Type B pancreatic cell (in vitro differentiated cells): ENCODE data around the gene TPSG1. TPM values are rescaled to one million over a fixed set of nuclear protein-coding genes. Genes with fewer than 3 reads are reported as not detected.

ENCODE experiments used
- DNase-seq: peaks from one replicate; pipeline ENCODE4 v3.0.0; 2021; ENCODE audit warnings: mixed read lengths; ENCODE audit not compliant: unreplicated experiment; ENCODE audit errors: extremely low spot score
- H3K27ac Mint-ChIP-seq: 2 replicates; pipeline ENCODE4 v1.8.0; 2021; ENCODE audit warnings: mild to moderate bottlenecking, mixed read lengths
- H3K27me3 Mint-ChIP-seq: 2 replicates; pipeline ENCODE4 v1.8.0; 2021; ENCODE audit warnings: mixed read lengths
- H3K36me3 Mint-ChIP-seq: 2 replicates; pipeline ENCODE4 v1.8.0; 2021; ENCODE audit warnings: mixed read lengths
- H3K4me1 Mint-ChIP-seq: one replicate; pipeline ENCODE4 v1.8.0; 2021; ENCODE audit warnings: mixed read lengths; ENCODE audit not compliant: unreplicated experiment
- H3K4me3 Mint-ChIP-seq: 2 replicates; pipeline ENCODE4 v1.8.0; 2021; ENCODE audit warnings: mild to moderate bottlenecking, mixed read lengths
- H3K9me3 Mint-ChIP-seq: 2 replicates; pipeline ENCODE4 v1.8.0; 2021; ENCODE audit warnings: mixed read lengths
- total RNA-seq: library from RNA; stranded (reverse); gene quantifications from 2 replicates; pipeline ENCODE4 v1.2.1, GENCODE V29; 2021; ENCODE audit warnings: low replicate concordance
- TF ChIP-seq, protein P1 (sequence below): fragments of 200-600 bp; sonication (generic); conservative IDR thresholded peaks from 2 replicates; pipeline ENCODE4 v1.5.0; 2021; ENCODE audit warnings: antibody characterized with exemption, mild to moderate bottlenecking

The TPSG1 gene
- total RNA-seq, 1 donor from 2014 or later: not detected

DNA sequence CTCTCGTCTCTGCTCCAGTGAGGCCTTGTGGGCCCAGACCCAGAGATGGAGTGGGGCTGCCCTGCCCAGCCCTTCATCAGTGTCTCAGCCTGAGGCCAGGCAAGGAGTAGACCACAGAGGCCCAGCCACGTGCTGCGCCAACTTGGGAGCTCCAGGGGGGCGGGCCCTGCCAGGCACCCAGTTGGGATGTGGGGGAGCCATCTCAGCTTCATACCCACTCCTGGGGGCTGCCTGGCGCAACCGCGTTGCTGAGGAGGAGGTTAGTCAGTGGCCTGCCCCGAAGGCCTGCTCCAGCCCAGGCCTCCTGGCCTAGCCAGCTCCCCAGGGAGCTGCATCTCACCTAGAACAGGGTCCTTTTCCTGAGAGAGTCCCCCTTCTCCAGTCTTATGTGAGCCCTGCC is 11.8 kb downstream of the TPSG1 start:
- Mint-ChIP-seq H3K4me1 (no peaks in the 10 kb centered on the region), H3K27ac (no peak overlapping the region), H3K36me3 (no peaks in the 10 kb centered on the region), H3K27me3 (no peaks in the 10 kb centered on the region), H3K4me3 (no peak overlapping the region), H3K9me3 (no peaks in the 10 kb centered on the region)
- no peak for DNase-seq
- TF ChIP-seq, protein P1, sequence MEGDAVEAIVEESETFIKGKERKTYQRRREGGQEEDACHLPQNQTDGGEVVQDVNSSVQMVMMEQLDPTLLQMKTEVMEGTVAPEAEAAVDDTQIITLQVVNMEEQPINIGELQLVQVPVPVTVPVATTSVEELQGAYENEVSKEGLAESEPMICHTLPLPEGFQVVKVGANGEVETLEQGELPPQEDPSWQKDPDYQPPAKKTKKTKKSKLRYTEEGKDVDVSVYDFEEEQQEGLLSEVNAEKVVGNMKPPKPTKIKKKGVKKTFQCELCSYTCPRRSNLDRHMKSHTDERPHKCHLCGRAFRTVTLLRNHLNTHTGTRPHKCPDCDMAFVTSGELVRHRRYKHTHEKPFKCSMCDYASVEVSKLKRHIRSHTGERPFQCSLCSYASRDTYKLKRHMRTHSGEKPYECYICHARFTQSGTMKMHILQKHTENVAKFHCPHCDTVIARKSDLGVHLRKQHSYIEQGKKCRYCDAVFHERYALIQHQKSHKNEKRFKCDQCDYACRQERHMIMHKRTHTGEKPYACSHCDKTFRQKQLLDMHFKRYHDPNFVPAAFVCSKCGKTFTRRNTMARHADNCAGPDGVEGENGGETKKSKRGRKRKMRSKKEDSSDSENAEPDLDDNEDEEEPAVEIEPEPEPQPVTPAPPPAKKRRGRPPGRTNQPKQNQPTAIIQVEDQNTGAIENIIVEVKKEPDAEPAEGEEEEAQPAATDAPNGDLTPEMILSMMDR: no peak

DNA sequence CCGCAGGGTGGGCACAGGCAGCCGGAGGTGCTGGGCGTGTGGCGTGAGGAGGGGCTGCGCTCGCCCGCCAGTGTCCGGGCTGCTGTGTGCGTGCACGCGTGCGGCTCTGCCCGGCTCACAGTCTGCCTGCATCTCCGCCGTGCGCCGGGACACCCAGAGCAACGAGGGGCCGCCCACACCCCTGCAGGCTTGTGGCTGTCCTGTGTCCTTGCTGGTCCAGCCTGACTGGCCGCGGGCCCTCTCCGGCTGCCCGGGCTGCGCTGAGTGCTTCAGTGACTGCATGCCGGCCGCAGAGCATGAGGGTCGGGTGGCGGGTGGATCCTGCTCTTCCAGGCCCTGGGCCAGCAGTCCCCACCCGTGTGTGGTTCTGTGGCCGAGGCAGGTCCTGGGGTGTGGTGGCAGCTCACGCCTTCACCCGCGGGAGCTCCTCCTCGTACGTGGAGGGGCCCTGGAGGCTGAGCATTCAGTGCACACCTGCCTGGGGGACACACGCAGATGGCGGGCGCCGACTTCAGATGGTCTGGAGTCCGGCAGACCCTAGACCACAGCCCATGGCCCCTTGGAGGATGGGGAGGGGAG is 12.4 kb downstream of the TPSG1 start:
- Mint-ChIP-seq H3K9me3 (no peaks in the 10 kb centered on the region), H3K4me3 (no peak overlapping the region), H3K27me3 (no peaks in the 10 kb centered on the region), H3K4me1 (no peaks in the 10 kb centered on the region), H3K27ac (no peak overlapping the region), H3K36me3 (no peaks in the 10 kb centered on the region)
- no peak for DNase-seq
- TF ChIP-seq, protein P1: no peak

DNA sequence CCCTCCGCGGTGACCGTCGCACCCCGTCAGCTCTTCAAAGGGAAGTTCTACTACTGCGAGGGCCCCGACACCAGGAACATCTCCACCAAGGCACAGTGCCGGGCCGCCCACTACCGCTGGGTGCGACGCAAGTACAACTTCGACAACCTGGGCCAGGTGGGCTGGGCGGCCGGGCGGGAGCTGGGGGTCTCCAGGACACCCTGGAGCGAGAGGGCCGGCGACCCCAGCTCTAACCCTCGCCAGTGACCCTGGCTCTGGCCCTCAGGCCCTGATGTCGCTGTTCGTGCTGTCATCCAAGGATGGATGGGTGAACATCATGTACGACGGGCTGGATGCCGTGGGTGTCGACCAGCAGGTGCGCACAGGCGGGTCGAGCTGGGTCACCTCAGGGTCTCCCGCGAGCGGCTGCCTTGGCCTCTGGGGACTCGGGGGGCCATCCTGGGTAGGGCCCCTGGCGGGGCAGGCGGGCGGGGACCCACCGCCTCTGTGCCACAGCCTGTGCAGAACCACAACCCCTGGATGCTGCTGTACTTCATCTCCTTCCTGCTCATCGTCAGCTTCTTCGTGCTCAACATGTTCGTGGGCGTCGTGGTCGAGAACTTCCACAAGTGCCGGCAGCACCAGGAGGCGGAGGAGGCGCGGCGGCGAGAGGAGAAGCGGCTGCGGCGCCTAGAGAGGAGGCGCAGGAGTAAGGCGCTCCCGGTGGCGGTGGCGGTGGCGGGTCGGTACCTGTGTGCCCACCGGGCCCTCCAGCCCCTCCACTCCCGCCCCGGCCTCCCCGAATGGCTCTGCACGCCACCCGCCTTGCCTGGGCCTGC is 13.4 kb downstream of the TPSG1 start:
- Mint-ChIP-seq H3K9me3 (no peaks in the 10 kb centered on the region), H3K27ac (no peak overlapping the region), H3K36me3 (no peaks in the 10 kb centered on the region), H3K4me1 (no peaks in the 10 kb centered on the region), H3K4me3 (no peak overlapping the region), H3K27me3 (no peaks in the 10 kb centered on the region)
- no peak for DNase-seq
- TF ChIP-seq, protein P1: no peak

DNA sequence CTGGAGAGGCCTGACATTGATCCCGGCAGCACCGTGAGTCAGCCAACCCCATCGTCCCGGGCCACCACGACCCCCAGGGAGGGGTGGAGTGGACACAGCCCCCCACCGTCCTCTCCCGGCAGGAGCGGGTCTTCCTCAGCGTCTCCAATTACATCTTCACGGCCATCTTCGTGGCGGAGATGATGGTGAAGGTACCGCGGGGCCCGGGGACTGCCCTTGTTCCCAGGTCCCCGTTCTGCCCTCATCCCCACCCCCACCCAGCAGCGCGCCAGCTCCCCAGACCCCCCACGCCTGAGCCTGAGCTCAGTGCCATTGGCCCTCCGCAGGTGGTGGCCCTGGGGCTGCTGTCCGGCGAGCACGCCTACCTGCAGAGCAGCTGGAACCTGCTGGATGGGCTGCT is 14.6 kb downstream of the TPSG1 start:
- no peaks in the 10 kb centered on the region for H3K4me1 Mint-ChIP-seq
- no peaks in the 10 kb centered on the region for H3K36me3 Mint-ChIP-seq
- no peak for DNase-seq
- H3K9me3 Mint-ChIP-seq: no peaks in the 10 kb centered on the region
- no peak overlapping the region for H3K4me3 Mint-ChIP-seq
- no peaks in the 10 kb centered on the region for H3K27me3 Mint-ChIP-seq
- TF ChIP-seq, protein P1: no peak
- no peak overlapping the region for H3K27ac Mint-ChIP-seq

DNA sequence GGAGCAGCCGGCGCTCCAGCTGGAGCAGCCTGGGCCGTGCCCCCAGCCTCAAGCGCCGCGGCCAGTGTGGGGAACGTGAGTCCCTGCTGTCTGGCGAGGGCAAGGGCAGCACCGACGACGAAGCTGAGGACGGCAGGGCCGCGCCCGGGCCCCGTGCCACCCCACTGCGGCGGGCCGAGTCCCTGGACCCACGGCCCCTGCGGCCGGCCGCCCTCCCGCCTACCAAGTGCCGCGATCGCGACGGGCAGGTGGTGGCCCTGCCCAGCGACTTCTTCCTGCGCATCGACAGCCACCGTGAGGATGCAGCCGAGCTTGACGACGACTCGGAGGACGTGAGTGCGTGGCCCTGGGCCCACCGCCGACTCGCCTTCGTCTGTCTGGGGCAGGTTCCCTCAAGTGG is 16.0 kb downstream of the TPSG1 start:
- Mint-ChIP-seq H3K4me3 (no peak overlapping the region), H3K4me1 (no peaks in the 10 kb centered on the region), H3K27ac (no peak overlapping the region), H3K36me3 (no peaks in the 10 kb centered on the region), H3K9me3 (no peaks in the 10 kb centered on the region), H3K27me3 (no peaks in the 10 kb centered on the region)
- no peak for DNase-seq
- TF ChIP-seq, protein P1: no peak
